ENCODE measurements around the gene ZNF107. TPM values are rescaled to one million over a fixed set of nuclear protein-coding genes. Genes with fewer than 3 reads are reported as not detected.
"Not testable (repeated sequence)": the region's sequence is repeated elsewhere in the genome, so short reads cannot be mapped to it uniquely, and the experiment has no call there.

Gene ZNF107
- total RNA-seq, 1 donor from 2014 or later, result 1.3 TPM

- DNase-seq (ENCODE audit: low read depth in 2 of 2), result no peak
These were observed 67.8 kb downstream of the ZNF107 start for GRCh38 chr7:64733550-64734240.

- DNase-seq (ENCODE audit: low read depth in 2 of 2), result no peak
These were observed 70.6 kb downstream of the ZNF107 start for GRCh38 chr7:64736575-64736974.

GRCh38 chr7:64738403-64738802, 72.5 kb downstream of the ZNF107 start:
- DNase-seq (ENCODE audit: low read depth in 2 of 2), result not testable (repeated sequence)

DNA sequence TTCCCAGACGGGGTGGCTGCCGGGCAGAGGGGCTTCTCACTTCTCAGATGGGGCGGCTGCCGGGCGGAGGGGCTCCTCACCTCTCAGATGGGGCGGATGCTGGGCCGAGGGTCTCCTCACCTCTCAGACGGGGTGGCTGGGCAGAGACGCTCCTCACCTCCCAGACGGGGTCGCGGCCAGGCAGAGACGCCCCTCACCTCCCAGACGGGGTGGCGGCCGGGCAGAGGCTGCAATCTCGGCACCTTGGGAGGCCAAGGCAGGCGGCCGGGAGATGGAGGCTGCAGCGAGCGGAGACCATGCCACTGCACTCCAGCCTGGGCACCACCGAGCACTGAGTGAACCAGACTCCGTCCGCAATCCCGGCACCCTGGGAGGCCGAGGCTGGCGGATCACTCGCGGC, 73.0 kb downstream of the ZNF107 start:
- DNase-seq (ENCODE audit: low read depth in 2 of 2), result not testable (repeated sequence)

DNA sequence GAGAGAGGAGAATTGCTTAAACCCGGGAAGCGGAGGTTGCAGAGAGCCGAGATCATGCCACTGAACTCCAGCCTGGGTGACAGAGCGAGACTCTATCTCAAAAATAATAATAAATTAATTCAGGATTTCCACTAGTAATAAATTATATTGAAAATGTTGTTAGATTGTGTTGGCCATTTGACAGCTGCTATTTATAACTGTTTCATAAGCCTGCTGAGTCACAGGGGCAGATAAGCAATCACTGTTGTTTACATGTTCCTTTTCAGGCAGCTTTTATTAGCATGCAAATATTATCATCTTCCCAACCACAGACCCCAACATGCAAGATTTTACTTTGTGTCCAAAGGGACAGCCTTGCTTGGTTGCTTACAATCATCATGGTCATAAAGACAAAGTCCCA, 78.7 kb downstream of the ZNF107 start:
- no peak for DNase-seq (ENCODE audit: low read depth in 2 of 2)

DNA sequence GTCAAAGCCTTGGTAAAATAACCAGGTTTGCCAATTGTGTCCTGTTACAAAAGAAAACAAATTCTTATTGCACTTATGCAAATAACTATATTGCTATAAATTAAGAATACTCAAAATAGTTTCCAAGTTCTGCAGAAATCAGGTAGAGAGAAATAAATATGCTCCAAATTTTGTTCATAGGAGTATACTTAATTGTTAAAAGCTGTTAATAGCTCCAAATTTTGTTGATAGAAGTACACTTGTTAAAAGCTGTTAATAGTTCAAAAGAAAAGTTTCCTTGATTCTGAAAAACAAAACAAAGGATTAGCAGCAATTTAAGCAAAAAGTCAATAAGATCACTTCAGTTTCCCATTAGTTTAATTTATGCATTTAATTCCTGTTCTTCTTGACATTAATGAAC, 81.9 kb downstream of the ZNF107 start:
- DNase-seq (ENCODE audit: low read depth in 2 of 2), result no peak

- DNase-seq (ENCODE audit: low read depth in 2 of 2), result no peak
These were observed 87.1 kb downstream of the ZNF107 start for GRCh38 chr7:64753032-64753431.

- DNase-seq (ENCODE audit: low read depth in 2 of 2), result no peak
These were observed 89.9 kb downstream of the ZNF107 start for GRCh38 chr7:64755865-64756264.

GRCh38 chr7:64758151-64758550, 92.2 kb downstream of the ZNF107 start:
- no peak for DNase-seq (ENCODE audit: low read depth in 2 of 2)

Other genes starting within 250 kb of the ZNF107 start
- 6.4 and 9.5 TPM in 2 replicates for gene ZNF680, start 103.1 kb upstream of the ZNF107 start, total RNA-seq
- 2.1 and 3.2 TPM in 2 replicates for gene ZNF138, start 128.3 kb downstream of the ZNF107 start, total RNA-seq
- gene ZNF273, start 237.1 kb downstream of the ZNF107 start, total RNA-seq, result 4.2 and 7.1 TPM in 2 replicates

All from dermis microvascular lymphatic vessel endothelial cell (primary cell).